HepG2 (cell line): ENCODE results near the gene NXT1. TPM values are rescaled to one million over a fixed set of nuclear protein-coding genes. Genes with fewer than 3 reads are reported as not detected.

Experiments
- ADNP ChIP-seq: sonication (generic); formaldehyde crosslinking; IDR thresholded peaks from 2 replicates; pipeline ENCODE4 v1.4.0; 2020; ENCODE audit warnings: missing genetic modification reagents
- BCL6 ChIP-seq: IDR thresholded peaks from 2 replicates; pipeline ENCODE4 v1.6.1; 2016; ENCODE audit warnings: missing genetic modification reagents, missing compliant biosample characterization
- BHLHE40 ChIP-seq: IDR thresholded peaks from 2 replicates; pipeline ENCODE4 v1.6.1; 2011; ENCODE audit warnings: low read length, improper control_type of control experiment
- EEA1 ChIP-seq: sonication (generic); formaldehyde crosslinking; IDR thresholded peaks from 2 replicates; pipeline ENCODE4 v1.5.1; 2020; ENCODE audit warnings: mild to moderate bottlenecking, missing genetic modification reagents, borderline replicate concordance
- FOXP1 ChIP-seq, 2 experiments: fragments of 450-650 bp in 1 of 2; IDR thresholded peaks; 2 replicates each; pipeline ENCODE4 v1.6.1; 2017 to 2018; ENCODE audit warnings: antibody characterized with exemption in 1 of 2
- KLF12 ChIP-seq: sonication (generic); formaldehyde crosslinking; IDR thresholded peaks from 2 replicates; pipeline ENCODE4 v1.4.0; 2020; ENCODE audit warnings: missing genetic modification reagents, borderline replicate concordance
- MNT ChIP-seq: fragments of 450-650 bp; IDR thresholded peaks from 2 replicates; pipeline ENCODE4 v1.6.1; 2016
- NCOA5 ChIP-seq: sonication (generic); formaldehyde crosslinking; IDR thresholded peaks from 2 replicates; pipeline ENCODE4 v1.4.0; 2020; ENCODE audit warnings: missing genetic modification reagents
- NFE2L2 ChIP-seq: fragments of 150-350 bp; IDR thresholded peaks from 2 replicates; pipeline ENCODE4 v1.6.1; 2014; ENCODE audit warnings: low read length
- PCBP1 ChIP-seq: fragments of 200-400 bp; formaldehyde crosslinking; IDR thresholded peaks from 2 replicates; pipeline ENCODE4 v1.6.1; 2017; ENCODE audit warnings: mild to moderate bottlenecking, low read depth, low read length, borderline replicate concordance
- SIX1 ChIP-seq: sonication (generic); formaldehyde crosslinking; IDR thresholded peaks from 2 replicates; pipeline ENCODE4 v1.4.0; 2020; ENCODE audit warnings: missing genetic modification reagents, borderline replicate concordance
- SMARCE1 ChIP-seq: fragments of 450-650 bp; IDR thresholded peaks from 2 replicates; pipeline ENCODE4 v1.6.1; 2017; ENCODE audit warnings: borderline replicate concordance
- ZNF138 ChIP-seq: sonication (generic); formaldehyde crosslinking; IDR thresholded peaks from 2 replicates; pipeline ENCODE4 v1.5.0; 2020; ENCODE audit warnings: mild to moderate bottlenecking, low read depth, missing genetic modification reagents
- ZNF318 ChIP-seq: sonication (generic); formaldehyde crosslinking; IDR thresholded peaks from 2 replicates; pipeline ENCODE4 v1.4.0; 2020; ENCODE audit warnings: mild to moderate bottlenecking, missing genetic modification reagents
- ZNF337 ChIP-seq: sonication (generic); formaldehyde crosslinking; IDR thresholded peaks from 2 replicates; pipeline ENCODE4 v1.5.1; 2020; ENCODE audit warnings: missing genetic modification reagents, low read depth, mild to moderate bottlenecking, borderline replicate concordance
- ZNF510 ChIP-seq: sonication (generic); formaldehyde crosslinking; IDR thresholded peaks from 2 replicates; pipeline ENCODE4 v1.4.0; 2020; ENCODE audit warnings: low read depth, mild to moderate bottlenecking, missing genetic modification reagents
- ZNF512 ChIP-seq: sonication (generic); formaldehyde crosslinking; IDR thresholded peaks from 2 replicates; pipeline ENCODE4 v1.4.0; 2020; ENCODE audit warnings: mild to moderate bottlenecking, missing genetic modification reagents
- ZNF644 ChIP-seq: IDR thresholded peaks from 2 replicates; pipeline ENCODE4 v1.6.1; 2016; ENCODE audit warnings: low read depth
- ZZZ3 ChIP-seq: sonication (generic); formaldehyde crosslinking; IDR thresholded peaks from 2 replicates; pipeline ENCODE4 v1.4.0; 2020; ENCODE audit warnings: missing genetic modification reagents, mild to moderate bottlenecking, borderline replicate concordance
- polyA plus RNA-seq, 8 experiments: library from polyadenylated mRNA; depleted of rRNA in 3 of 8; stranded (reverse) in 7 of 8; unstranded in 1 of 8; fragments of >200 nt; fragmentation: Illumina TruSeq in 4 of 8; extraction: Trizol in 4 of 8; gene quantifications; 2 replicates each; pipeline versions ENCODE4 v1.2.1 to v1.2.3, GENCODE V29; 2011 to 2016; ENCODE audit warnings: low read depth in 4 of 8, missing spikeins in 1 of 8, mixed read lengths in 1 of 8; ENCODE audit not compliant: insufficient read depth in 1 of 8
- total RNA-seq, 5 experiments: library from RNA; depleted of rRNA; stranded (reverse); fragments of >200 nt; fragmentation: Illumina TruSeq; extraction: Trizol; gene quantifications; 2 replicates each; pipeline ENCODE4 v1.2.3, GENCODE V29; 2016; ENCODE audit warnings: low read depth in 1 of 5

The NXT1 gene
- total and polyA plus RNA-seq, 2 of the 13 experiments (the other 11 are each of a cell fraction or from before 2014, with no cell fraction given) = 35.6 to 65.9 TPM

- TF ChIP-seq SIX1 (CRISPR knock-in tag) = no peak
- TF ChIP-seq NFE2L2 = no peak
- TF ChIP-seq ZNF337 (CRISPR knock-in tag) = no peak; the same call in 1 of the 2 replicates
- TF ChIP-seq SMARCE1 = no peak
- no peak for TF ChIP-seq ZNF512 (CRISPR knock-in tag)
- TF ChIP-seq ZNF644 (CRISPR knock-in tag) = no peak
- peak; percentile 87; the same call in 1 of the 2 replicates for TF ChIP-seq KLF12 (CRISPR knock-in tag)
- TF ChIP-seq FOXP1 (IDR thresholded peaks at IDR 0.05) = no peak
- no peak; the same call in 1 of the 2 replicates for TF ChIP-seq FOXP1 (CRISPR knock-in tag; IDR thresholded peaks at IDR 0.05)
- TF ChIP-seq MNT = peak; percentile 8
- TF ChIP-seq ZNF318 (CRISPR knock-in tag) = no peak
- TF ChIP-seq PCBP1 = peak; percentile 84; the same call in 1 of the 2 replicates
- TF ChIP-seq ZNF138 = no peak; the same call in 1 of the 2 replicates
- TF ChIP-seq ZZZ3 (CRISPR knock-in tag) = 0 out of 2 replicates have a peak, but pooled peaks have one; percentile 18
- TF ChIP-seq NCOA5 (CRISPR knock-in tag) = no peak; the same call in 1 of the 2 replicates
- TF ChIP-seq ZNF510 (CRISPR knock-in tag) = no peak
- peak; percentile 93 for TF ChIP-seq EEA1
- TF ChIP-seq ADNP (CRISPR knock-in tag) = no peak
- TF ChIP-seq BCL6 = peak; percentile 60; the same call in 1 of the 2 replicates
- peak; percentile 25 for TF ChIP-seq BHLHE40
These were observed at the start of gene NXT1 (continued) for GRCh38 chr20:23350196-23350903.
